Putamen (tissue), 1 donor: ENCODE results near the gene KLHL35.

ENCODE experiments used
- DNase-seq: peaks from one replicate; pipeline ENCODE4 v3.0.0-alpha.2; 2016; ENCODE audit warnings: low spot score

Gene KLHL35

DNA sequence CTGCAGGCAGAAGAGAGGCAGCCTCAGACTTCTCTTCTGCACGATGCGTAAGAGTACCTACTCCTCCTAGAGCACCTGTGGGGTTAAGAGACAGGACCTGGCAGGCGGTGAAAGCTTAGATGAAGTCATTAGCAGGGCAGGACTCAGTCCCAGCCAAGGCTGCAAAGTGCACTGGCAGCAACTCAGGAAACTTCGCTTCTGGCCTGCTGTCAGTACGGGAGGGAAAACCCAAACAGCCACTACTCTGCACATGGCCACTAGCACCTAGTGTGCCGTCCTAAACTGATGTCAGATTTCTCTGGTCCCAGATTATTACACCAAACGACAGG lies 8.8 kb upstream of the KLHL35 start:
- DNase-seq = no peak

DNA sequence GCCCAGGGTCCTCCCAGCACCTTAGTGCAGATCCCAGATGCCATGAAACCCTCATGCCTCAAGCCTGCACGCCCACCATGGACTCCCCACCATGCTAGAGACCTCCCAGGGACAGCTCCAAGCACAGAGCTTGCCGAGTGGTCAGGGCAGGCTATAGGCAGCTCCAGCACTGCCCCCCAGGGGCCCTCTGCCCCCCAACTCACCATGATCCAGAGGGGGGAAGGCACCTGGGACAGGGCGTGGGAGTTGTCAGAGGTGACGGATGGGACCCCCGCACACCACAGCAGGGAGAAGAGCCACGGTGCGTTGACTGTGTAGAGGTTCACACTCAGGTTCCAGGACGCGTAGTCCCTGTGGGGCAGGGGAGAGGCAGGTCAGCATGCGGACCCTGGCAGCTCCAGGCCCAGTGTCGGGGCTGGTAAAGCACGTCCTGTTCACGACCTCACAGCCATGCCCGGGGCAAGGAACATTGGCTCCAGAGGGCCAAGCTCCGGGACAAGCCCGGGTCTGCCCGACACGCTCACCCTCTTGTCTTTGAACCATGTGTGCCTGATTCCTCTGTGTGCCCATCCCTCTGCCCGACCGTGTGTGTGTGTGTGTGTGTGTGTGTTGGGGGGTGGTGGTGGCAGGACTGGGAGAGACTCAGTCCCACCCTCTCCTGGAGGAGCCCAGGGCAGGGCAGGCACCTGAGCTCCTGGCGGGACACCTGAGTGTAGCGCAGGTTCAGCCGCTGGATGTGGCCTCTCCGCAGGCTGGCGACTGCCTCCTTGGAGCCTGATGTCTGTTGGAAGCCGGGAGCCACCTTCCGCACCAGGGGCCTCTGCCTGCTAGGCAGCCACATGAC lies 8.2 kb upstream of the KLHL35 start:
- DNase-seq = no peak

DNA sequence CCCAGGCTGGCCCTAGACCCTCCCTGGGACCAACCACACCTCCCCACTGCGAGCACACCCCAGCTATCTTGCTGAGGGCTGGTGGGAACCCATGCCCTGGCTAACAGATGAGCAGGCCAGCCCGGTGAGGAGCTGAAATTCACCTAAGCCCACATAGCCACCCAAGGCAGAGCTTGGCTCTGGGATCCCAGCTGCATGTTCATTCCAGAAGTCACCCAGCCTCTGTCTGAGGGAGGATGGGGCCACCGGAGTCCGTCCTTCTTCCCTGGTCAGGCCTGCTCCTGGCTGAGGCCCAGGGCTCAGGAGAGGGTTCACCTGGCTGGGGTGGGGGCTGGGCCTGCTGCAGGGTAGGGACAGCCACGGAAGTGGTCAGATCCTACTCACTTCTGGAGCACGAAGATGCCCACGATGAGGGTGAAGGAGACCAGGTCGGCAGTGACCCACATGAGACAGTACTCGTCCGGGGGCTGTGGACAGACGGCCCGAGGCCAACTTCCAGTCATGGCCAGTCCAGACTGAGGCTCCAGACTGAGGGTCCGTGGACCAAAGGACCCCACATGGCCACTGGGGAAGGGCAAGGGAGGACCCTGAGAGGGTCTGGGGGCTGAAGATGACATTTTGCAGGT lies 6.6 kb upstream of the KLHL35 start:
- DNase-seq = no peak

DNA sequence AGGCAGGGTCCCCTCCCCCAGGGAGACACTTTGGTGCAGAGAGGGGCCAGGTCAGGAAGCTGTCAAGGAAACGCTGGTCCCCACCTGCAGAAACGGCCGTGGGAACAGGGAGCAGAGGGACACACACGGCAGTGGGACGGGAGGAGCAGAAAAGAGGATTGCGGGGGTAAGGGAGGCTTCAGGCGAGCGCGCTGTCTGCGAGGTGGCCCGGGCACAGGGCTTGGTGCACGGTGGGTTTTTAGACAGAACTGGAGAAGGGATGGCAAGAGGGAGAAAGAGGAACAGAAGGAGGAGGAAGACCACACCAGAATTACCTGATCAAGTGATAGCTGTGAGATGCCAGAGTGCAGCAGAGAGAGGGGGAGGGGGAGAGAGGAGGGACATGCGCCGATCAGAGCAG lies 6.0 kb upstream of the KLHL35 start:
- no peak for DNase-seq

DNA sequence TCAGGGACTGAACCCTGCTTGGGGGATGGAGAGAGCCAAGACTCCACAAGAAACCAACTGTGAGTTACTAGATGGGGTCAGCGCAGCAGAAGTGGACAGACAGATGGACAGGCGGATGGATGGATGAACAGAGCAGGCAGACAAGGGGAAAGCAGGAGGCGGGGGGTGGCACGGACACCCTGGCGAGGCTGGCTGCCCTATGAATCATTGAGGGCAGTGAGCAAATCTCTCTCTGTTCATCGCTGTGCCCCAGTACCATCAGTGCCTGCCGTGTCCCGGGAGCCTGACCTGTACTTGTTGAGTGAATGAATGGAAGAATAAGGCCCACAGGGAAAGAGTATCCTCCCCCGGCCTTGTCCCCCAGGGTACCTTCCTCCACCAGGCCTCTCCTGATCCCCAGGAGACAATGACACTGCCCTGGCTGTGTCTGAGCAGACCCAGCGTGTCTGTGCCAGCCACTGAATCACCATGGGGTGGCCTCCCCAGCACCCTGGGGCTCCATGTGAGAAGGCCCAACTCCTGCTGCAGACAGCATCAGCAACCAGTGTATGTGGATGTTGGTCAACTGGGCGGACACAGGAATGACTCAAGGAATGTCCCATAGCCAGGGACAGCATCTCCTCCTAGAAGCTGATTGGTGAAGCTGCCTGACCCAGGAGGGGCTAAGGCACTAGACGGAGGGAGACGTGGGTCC lies 5.1 kb upstream of the KLHL35 start:
- no peak for DNase-seq

DNA sequence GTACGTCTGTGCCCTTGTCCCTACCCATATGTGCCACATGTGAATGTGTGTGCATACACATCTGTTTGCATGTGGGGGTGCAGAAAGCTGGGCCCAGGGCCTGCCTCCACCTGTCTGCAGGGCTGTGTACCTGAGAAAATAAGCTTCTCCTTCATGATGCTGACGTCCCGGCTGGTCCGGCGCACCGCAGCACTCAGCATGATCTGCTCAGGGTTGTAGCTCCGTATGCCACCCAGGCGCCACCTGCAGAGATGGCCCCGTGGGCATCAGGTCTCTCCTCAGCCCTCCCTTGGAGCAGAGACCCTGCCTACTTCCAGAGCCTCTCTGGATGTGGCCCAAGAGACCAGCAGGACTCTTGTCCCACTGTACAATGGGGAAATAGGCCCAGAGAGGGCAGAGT lies 3.8 kb upstream of the KLHL35 start:
- DNase-seq = no peak

DNA sequence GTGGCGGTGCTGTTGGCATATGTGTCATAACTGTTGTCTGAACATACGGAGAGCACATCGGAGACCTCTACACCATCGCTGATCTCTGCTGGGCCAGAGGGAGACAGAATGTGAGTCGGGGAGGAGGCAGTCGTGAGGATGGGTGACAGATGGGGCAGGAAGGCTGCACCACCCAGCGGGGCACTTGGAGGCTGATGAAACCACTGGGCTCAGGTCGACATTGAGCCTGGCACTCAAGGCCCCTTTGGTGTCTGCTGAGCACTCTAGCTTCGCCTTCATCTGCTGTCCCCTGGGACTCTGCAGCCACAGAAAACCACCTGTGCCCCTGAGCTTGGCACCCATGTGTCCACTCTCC lies 2.5 kb upstream of the KLHL35 start:
- DNase-seq = no peak

DNA sequence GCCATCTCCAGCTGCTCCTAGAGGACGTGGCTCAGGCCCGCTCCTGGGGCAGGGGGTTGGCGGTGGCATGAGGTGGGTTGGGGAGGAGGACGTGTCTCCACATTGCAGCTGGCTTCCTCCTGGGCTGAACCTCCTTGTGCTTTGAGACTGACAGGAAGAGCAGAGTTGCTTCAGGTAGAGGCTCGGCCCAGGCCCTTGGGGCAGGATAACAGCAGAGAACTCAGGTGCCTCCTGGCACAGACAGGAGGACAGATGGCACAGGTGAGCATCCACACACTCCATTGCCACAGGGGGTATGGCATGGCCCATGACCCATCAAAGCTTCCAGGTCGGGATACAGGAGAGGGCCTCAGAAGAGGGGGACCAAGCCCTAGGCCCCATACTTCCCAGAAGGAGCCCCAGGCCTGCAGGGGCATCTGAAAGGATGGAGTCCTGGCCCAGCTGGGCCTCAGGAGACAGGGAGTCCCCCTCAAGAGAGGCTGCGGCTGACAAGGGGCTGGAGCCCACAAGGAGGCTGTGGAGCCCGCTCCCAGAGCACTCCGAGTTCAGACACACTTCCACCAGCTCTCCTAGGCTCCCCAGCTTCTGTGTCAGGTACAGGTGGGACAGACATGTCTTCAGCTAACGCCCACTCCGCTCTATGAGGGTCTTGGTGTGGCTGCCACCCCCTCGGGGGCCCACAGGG lies 2.0 kb upstream of the KLHL35 start:
- no peak for DNase-seq

DNA sequence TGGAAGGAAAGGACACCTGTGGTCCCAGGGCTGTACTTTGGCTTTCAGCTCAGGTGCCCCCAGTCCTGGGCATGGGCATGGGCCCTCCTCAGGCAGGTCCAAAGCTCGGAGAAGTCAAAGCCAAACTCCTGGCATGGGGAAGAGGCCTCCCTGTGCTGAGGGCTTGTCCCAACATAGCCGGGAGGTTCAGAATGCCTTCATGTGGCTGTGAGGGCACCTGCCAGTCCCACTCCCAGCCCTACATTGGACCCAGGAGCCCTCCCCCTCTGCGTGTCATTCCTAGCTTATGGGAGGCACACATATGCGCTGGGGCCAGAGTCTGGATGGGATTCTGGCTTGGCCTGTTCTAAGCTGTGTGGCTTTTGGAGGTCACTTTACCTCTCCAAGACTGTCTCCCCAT lies 1.0 kb upstream of the KLHL35 start:
- no peak for DNase-seq

DNA sequence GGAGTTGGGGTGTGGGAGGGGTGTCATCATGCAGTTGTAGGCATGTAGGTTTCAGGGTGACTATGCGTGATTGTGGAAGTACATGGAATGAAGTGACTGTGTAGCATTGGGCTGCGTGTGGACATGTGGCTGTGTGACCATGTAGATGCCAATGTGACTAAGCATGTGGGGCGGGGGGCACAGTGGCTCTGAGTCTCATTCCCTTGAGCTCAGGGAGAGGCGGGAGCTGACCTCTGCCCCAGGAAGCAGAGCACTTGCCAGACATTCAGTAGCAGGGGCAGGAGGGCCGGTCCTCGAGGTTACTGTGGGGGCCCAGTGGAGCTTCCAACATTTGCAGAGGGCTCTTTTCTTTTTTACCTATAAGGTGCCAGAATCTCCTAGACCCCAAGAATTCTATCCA lies 440 bp upstream of the KLHL35 start:
- no peak for DNase-seq

DNA sequence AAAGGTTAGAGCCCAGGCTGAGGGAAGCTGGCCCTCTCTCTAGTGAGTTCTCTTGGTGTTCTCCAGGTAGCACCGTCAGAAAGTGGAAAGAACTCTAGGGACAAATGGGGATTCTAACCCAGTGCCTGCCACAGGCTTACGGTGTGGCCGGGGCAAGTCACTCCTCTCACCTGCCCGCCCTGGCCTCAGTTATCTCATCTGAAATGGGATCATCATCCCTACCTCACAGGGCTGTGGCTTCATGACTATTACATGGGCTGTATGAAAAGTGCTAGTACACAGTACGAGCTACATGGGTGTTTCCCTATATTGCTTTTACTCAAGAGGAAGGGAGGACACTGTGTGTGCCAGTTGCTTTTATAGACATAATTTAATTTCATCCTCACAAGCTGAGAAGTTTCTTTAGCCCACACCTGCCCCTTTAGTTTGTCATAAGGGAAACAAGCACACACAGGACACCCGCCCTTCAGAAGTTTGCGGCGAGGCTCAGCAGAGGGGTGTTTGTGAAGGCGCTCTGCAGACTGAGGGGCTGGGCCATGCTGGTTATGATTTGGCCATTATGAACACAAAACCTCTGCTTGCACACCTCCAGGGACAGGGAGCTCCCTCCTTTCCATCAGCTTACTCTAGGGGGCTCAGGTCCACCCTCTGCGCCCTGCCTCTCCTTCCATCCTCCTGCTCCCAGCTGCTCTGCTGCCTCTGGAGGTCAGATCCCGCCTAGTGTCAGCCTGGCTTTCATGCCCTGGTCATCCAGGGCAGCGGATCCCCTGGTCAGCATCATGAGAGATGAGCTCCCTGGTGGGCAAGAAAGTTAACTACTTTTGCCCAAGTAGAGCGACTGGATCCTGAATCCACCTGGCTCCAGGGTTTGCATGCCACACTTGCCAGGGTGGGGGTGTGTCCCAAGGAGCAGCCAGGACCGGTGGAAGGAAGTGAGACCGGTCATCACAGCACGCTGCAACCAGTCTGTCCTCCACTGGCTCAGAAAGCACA lies 1.2 kb downstream of the KLHL35 start:
- no peak for DNase-seq

DNA sequence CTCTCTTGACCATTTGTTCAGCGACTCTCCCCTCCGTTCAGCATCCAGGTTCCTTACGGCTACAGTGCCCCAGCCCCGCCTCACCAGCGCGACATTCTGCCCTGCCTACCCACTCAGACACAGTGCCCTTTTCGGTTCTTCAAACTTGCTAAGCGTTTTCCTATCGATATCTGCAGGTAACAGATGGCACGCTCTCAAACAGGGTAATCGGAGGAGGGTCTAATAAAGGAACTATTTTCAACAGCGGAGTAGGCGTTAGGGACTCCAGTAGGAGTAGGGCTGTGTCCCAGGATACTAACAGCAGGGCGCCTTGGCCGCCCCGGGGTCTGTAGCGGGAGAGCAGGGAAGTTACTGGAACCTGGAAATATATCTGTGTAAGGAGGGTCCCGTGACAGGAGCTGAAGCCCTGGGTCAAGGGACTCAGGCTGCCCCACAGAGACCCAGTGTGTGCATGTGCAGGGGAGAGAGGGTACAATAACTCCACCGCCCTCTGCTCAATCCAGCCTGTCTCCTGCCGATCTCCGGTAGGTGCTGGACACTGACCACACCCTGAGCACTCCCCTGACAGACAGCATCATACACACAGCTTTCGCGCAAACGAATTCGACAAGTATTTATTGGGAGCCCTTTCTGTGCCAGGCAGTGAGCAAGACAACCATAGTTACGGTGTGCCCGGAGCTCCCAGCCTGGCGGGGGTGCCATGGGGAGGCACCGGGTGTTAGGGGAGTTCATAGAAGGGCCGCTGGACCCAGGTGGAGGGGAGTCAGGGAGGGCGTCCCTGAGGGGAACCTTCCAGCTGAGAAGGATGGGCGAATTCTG lies 2.1 kb downstream of the KLHL35 start:
- DNase-seq = no peak

DNA sequence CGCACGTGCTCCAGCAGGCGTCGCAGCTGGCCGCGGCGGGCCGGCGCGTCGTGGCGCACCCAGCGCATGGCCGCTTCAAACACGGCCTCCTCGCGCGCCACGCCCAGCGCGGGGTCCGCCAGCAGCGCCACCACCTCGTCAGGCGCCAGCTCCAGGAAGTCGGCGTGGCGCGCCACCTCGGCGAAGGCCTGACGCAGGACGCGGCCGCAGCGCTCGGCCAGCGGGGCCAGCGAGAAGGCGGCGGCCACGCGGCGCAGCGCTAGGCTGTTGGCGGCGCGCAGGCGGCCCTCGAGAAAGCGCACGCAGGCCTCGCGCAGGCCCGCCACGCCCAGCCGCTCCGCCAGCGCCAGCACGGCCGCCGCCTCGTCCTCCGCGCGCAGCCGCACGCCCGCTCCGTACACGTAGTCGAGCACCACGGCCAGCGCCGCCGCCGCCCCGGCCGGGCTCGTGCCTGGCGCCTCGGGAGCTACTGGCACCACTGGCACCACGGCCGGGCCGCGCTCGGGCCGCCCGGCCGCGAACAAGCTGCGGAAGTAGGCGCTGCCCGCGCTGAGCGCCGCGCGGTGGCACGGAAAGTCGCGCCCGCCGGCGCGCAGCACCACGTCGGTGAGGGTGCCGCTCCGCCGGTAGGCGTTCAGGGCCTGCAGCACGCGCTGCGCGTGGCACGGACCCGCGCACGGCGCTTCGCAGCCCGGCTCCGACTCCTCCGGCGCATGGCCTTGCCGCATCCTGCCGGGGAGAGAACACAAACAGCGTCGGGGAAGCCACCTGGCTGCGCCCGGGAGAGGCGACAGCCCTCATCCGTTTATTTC lies 2.9 kb downstream of the KLHL35 start:
- peak; percentile 67 for DNase-seq

DNA sequence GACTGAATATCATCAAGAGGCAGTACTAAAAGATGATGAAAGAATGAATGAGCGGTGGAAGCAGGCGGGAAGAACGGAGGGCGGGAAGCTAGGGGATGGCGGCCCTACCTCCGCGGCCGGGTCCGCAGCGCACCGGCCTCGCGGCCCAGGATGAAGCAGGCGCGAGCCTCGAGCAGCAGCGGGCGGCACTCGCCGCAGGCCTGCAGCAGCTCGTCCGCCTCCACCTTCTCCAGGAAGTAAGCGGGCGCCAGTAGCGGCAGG lies 3.4 kb downstream of the KLHL35 start:
- DNase-seq = no peak

DNA sequence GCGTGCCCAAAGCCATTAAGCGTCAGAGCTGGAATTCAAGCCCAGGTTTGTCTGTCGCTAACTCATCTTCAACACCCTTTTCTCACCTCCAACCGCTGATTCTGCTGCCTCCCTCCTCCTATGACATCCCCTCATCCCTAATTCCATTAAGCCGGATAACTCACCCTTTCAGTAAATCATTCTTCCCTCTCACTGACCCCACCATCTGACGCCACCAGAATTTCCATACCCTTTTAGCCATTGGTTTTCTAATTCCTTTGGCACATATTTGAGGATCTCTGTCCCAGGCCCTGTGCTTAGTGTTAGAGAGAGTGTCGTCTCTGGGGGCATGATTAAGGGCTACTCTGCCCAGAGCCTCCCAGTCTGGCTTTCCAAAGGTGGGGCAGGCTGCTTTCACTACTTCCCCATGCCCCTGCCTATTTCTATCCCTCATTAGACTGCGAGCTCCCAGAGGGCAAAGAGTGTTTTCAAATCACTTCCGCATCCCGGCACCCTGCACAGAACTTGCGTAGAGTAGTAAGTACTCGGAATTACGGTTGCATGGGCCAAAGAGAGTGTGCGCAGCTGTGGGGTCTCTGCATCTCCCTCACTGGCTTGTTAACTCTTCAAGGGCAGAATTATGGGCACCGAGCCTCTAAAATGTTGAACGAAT lies 3.9 kb downstream of the KLHL35 start:
- no peak for DNase-seq

DNA sequence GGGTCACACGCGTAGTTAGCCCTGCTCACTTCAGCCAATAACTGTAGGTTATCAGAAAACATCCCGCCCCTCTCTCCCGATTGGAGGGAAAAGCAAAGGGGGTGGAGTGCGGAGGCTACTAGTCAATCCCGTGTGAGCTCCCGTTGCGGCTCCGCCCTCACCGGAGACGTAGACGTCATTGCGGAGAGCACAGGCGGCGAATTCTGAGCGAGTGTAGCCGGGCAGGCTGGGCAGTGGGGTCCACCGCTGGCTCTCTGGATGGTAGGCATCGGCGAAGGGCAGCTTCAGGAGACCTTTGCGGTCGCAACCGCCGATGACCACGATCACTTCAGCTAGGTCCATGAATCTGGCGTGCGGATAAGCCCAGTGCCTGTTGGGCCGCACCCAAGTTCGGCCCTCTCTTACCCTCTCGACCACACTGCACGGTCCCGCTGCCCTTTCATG lies 4.7 kb downstream of the KLHL35 start:
- peak; percentile 87 for DNase-seq

DNA sequence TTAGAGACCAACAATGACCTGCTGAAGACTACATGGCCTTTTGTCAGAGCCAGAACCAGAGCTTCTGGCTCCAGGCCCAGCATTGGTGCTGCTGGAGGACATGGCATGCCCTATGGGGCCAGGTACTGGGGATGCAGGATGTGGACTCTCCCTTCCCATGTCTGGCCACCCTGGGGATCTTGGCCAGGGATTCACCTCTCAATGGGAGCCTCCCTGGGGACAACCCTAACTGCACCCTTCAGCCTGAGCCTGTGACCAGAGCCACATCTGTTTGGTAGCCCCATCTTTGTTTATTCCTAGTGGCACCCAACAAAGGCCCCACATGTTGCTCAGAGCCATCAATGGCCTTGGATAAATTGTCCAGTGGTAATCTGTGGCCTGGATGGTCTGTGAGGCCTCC lies 5.8 kb downstream of the KLHL35 start:
- DNase-seq = no peak

DNA sequence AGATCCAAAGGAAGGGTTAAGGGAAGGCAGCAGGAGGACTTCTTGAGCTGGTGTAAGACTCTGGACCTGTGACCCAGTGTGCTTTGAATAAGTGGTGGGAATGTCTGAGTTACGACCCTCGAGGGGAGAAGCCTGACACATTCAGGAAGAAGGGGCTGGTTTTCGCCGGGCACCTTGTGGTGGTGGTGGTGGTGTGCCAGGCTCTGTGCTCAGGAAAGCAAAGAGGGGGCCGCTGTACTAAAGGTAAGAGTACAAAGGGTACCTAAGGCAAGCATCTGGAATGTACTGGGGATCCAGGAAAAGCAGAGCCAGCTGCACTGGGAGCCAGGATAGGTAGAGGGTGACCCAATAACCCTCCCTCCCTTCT lies 6.3 kb downstream of the KLHL35 start:
- no peak for DNase-seq

DNA sequence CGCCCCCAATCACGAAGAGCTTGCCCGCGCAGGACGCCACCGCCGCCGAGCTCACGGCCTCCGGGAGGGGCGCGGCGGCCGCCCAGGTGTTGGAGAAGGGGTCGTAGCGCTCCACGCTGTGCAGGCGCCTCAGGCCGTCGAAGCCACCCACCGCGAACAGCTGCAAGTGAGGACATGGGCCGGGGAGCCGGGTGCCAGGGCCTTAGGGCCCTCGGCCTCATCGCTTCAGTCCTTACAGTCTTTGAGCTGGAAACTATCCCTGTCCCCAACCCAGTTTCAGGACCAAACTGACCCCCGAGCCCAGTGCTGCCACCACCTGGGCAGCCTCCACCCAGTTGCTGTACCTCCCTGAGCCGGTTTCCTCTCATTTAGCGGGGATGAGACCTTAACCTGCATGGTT lies 7.6 kb downstream of the KLHL35 start:
- DNase-seq = no peak

DNA sequence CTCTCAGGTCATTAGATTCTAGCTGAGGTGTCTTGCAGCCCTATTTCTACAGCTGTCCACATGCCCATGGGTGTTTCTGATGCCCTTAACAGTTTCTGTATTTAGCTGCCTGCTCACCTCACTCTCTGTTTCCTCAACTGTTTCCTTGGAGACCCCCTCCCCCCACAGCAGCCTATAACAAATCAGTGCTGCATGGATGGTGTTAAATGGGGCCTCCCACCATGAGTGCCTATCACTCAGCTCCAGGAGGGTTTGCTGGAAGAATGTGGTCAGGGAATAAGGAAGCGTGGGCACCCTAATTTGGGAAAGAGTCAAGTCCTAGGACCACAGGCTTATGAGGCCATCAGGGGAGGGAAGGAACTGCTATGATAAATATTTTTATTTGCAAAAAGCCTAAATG lies 8.6 kb downstream of the KLHL35 start:
- DNase-seq = no peak
